LoVo (cell line): ENCODE measurements around the gene MYL2.

ENCODE experiments used
- DNase-seq: peaks from one replicate; pipeline ENCODE4 v3.0.0-alpha.2; 2016; ENCODE audit warnings: low spot score

Gene MYL2

DNA sequence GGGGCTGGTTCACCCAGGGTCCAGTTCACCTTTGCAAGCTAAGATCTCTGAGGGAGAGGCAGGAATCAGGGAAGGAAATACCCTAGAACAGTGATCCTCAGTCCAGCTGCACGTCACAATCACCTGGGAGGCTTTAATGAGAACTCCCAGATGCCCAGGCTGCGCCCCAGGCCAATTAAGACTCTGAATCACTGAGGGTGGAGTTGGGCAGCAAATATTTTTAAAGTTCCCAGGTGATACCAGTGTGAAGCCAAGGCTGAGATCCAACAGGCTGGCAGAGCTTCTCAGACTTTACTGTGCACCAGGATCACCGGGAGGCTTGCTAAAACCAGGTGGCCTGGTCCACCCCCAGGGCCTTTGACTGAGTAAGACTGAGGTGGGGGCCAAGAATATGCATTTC lies 23.8 kb downstream of the MYL2 start:
- DNase-seq, result peak; percentile 70

DNA sequence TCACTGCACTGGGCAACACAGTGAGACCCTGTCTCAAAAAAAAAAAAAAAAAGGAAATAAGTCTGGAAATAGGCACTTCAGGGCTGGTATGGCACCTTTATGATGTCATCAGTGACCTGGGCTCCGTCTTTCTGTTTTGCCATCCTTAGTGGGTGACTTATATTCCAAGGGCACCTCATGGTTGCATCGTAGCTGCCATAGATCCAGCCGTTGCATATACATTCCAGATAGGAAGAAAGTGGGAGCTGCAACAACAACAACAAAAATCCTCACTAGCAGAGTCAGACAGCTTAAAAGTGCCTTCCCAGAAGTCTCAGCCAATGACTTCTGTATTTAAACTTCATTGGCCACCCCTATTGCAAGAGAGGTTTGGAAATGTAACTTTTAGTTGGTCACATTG lies 26.4 kb downstream of the MYL2 start:
- DNase-seq, result no peak

- DNase-seq, result no peak
Measured at GRCh38 chr12:110889361-110889760, 31.0 kb downstream of the MYL2 start.

DNA sequence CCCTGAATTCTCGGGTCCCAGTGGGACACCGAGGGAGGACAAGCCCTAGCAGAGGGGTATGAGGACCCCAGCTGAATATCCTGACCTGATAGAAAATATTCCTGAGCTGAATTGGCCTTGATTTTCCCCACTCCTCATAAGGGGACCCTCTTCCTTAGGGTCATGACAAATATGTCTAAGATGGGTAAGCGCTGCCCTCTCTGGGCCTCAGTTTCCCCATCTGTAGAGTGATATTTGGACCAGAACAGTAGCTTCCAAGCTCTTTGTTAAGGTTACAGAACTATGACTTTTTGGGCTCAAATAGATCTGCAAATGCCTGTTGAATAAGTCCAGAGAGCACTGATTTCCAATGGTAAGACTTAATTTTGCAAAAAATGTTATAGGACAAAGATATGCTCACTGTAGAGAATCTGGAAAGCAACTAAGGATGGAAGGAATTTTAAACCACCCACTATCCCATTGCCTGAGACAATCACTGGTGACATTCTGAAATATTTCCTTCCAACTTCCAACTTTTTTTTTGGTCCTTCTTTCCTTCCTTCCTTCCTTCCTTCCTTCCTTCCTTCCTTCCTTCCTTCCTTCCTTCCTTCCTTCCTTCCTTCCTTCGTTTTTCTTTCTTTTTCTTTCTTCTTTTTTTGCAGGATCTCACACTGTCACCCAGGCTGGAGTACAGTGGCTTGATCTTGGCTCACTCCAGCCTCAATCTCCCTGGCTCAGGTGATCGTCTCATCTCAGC lies 32.0 kb downstream of the MYL2 start:
- DNase-seq, result no peak

DNA sequence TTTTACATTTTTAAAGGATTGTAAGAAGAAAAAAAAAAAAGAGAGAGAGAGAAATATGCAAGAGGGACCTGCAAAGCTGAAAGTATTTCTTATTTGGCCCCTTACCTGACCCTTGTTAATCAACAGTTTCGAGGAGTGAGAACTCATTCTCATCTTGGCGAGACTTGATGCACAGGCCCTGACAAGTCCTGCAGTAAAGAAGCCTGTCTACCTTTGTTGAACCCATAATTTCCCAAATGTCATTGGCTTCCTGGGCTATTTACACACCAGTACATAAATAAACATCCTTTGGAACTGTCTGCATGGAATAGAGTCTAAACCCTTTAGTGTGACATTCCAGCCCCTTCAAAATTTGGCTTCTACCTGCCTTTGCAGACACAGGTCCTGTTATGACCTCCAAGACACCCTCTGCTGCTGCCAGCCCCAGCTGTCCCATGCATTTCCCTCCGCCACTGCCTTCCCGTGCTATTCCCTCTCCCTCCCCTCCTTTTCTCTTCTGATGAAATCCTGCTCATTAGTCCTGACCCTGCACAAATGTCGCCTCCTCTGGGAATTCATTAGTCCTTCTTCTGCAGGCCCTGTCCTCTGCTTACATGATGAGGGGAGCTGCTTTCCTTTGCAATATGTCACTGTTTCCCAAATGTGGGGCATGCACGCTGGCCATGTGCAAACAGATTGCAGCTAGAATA lies 35.1 kb downstream of the MYL2 start:
- no peak for DNase-seq

DNA sequence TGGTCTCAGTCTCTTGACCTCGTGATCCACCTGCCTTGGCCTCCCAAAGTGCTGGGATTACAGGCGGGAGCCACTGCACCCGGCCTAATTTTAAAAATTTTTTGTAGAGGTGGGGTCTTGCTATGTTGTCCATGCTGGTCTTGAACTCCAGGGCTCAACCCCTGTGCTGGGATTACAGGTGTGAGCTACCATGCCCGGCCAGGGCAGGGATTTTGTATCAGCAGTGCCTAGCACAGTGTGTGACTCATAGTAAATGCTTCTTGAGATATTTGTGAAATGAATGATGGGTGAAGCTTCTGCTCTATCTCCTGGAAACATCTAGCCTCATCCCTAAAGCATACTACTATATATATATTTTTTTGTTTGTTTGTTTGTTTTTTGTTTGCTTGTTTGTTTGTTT lies 37.1 kb downstream of the MYL2 start:
- DNase-seq, result no peak

DNA sequence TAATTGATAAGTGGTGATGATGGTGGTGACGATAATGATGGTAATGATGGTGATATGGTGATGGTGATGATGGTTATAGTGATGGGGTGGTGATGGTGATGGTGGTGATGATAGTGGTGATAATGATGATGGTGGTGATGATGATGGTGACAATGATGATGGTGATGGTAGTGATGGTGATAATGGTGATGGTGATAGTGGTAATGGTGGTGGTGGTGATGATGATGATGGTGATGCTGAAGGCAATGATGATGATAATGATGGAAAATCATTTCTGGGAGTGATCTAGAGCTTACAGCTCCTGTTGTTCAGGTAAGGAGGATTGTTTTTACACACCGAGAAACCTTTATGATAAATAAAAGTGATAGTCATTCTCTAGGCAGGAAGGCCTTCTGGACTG lies 39.7 kb downstream of the MYL2 start:
- no peak for DNase-seq

GRCh38 chr12:110874781-110875180 lies 45.6 kb downstream of the MYL2 start:
- no peak for DNase-seq

- no peak for DNase-seq
Measured at GRCh38 chr12:110874351-110874750, 46.0 kb downstream of the MYL2 start.

DNA sequence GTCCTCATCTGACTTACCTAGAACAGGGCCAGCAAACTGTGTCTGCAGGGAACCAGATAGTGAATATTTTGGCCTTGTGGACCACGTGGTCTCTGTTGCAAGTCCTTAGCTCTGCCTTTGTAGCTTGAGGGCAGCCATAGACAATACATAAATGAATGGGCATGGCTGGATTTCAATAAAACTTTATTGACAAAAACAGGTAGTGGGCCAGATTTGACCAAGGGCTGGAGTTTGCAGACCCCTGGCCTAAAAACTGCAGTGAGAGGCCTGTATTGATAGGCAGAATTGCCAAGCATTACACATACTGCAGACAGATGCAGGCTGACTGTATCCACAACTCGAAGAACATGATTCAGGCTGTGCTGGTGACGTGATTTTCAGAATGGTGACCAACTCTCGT lies 48.3 kb downstream of the MYL2 start:
- DNase-seq, result no peak

- no peak for DNase-seq
Measured at GRCh38 chr12:110869803-110870202, 50.6 kb downstream of the MYL2 start.

GRCh38 chr12:110869026-110869425 lies 51.4 kb downstream of the MYL2 start:
- no peak for DNase-seq

GRCh38 chr12:110865521-110865920 lies 54.9 kb downstream of the MYL2 start:
- DNase-seq, result no peak

DNA sequence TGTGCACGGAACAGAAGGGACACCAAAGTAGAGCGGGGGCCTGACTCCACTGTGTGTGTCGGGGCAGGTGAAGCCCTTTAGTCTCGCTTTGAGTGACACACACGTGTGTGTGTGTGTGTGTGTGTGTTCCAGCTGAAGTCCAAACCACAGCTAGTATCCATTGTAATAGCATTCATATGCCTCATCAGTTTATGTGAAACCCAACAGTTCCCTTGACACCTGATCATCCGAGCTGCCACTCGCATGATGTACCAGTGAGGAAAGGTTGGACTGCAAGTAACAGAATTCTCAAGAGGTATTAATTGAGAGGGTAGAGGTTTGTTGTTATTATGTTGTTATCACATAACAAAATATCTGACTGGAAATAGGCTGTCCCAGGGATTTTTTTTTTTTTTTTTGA lies 57.2 kb downstream of the MYL2 start:
- DNase-seq, result no peak

GRCh38 chr12:110862329-110862728 lies 58.0 kb downstream of the MYL2 start:
- DNase-seq, result no peak

- DNase-seq, result no peak
Measured at GRCh38 chr12:110861729-110862128, 58.6 kb downstream of the MYL2 start.
